ENCODE data around the gene TSHZ2.

GRCh38 chr20:53237461-53237860 is 265.3 kb downstream of the TSHZ2 start:
- TF ChIP-seq CTCF (conservative IDR thresholded peaks at IDR 0.05; ENCODE audit: low read depth, low read length) = no peak
- no peak for TF ChIP-seq USF2 (IDR thresholded peaks at IDR 0.05; ENCODE audit: low read depth, low read length)
- no peak for TF ChIP-seq POLR2A (IDR thresholded peaks at IDR 0.05; ENCODE audit: low read depth, low read length)
- TF ChIP-seq RAD21 (IDR thresholded peaks at IDR 0.05; ENCODE audit: low read length) = no peak
- TF ChIP-seq RCOR1 (IDR thresholded peaks at IDR 0.05; ENCODE audit: insufficient replicate concordance, low read length) = no peak

Measured in IMR-90 (cell line).